ENCODE data around the gene NEK8.
A peak's percentile ranks its signal among the peaks of the same experiment; 100 is the strongest.
"Not testable (repeated sequence)": the region's sequence is repeated elsewhere in the genome, so short reads cannot be mapped to it uniquely, and the experiment has no call there.

NEK8 gene

GRCh38 chr17:28725660-28726225 is 2.8 kb upstream of the NEK8 start:
- DNase-seq = no peak

- peak; percentile 76 for DNase-seq
Observed at GRCh38 chr17:28726226-28726626, 2.4 kb upstream of the NEK8 start, which contains the start of gene TLCD1. TLCD1 (minus strand) TSS chr17:28726233; CDS start chr17:28726097, 136 bp downstream.

DNA sequence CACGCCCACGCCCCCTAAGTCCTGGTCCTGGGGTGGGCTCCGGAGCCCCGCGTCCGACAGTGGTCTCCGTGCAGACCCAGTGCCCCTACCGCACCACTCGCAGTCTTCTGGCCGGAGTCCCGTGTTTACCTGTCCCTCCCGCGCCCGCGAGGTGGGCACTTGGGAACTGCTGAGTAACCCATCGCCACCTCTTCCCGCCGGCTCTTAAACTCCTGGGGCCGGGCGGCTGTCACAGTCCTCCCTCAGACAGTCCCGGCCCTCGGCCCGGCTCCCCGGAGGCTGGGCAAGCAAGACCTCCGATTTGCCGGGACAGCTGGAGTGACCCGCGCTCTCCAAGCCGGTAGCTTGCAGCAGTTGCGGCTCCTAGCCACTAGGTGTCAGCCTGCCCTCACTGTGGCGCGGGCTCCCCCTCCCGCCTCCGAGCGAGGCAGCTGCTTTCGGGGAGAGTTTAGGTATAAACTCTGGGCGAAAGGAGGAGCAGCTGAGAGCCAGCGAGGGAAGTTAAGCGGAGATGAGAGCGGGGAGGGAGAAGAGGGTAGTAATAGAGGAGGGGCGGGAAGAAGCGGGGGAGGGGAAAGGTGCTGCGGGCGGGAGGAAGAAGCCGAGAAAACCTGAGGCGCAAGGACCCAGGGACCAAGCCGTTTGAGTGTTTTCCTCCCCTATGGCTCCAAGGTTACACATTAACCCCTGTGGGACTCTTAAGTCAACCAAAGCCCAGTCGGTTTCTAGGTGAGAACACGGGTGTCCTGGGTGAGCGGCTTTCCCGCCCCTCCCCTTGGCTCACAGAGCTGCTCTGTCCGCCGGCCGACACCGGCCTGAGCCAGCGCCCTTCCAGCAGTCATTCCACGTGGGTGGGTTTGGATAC is 1.7 kb upstream of the NEK8 start:
- DNase-seq = peak; percentile 92

DNA sequence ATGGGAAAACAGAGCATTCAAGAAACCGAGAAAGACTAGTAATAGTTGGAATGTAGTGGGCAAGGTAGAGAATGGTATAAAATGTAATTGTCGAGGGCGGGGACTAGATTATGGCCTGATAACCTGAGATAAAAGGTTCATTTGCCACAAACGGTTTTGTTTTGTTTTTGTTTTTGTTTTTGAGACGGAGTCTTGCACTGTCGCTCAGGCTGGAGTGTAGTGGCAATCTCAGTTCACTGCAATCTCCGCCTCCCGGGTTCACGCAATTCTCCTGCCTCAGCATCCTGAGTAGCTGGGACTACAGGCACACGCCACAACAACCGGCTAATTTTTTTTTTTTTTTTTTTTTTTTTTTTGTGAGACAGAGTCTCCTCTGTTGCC is 1.4 kb downstream of the NEK8 start:
- DNase-seq = no peak

GRCh38 chr17:28733346-28733745 is 4.8 kb downstream of the NEK8 start:
- DNase-seq = no peak

GRCh38 chr17:28734712-28735241 is 6.2 kb downstream of the NEK8 start:
- DNase-seq = no peak

DNA sequence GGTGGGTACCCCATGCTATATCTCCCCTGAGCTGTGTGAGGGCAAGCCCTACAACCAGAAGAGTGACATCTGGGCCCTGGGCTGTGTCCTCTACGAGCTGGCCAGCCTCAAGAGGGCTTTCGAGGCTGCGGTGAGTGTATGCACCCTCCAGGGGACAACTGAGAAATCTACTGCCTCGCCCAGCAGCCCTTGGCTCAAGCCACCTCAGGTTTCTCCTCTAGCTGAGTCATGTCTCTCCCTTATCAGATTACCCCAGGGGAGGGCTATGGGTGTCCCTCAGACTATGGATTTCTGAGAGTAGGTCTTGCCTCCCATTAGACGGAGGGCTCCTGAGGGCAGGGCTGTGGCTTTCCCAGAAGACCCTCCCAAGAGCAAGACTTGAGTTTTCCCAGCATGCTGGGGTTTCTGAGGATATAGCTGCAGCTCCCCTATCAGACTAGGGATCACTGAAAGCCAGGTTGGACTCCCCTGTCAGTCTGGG is 6.7 kb downstream of the NEK8 start:
- no peak for DNase-seq

- DNase-seq = not testable (repeated sequence)
Observed at GRCh38 chr17:28735913-28736769, 7.6 kb downstream of the NEK8 start.

DNA sequence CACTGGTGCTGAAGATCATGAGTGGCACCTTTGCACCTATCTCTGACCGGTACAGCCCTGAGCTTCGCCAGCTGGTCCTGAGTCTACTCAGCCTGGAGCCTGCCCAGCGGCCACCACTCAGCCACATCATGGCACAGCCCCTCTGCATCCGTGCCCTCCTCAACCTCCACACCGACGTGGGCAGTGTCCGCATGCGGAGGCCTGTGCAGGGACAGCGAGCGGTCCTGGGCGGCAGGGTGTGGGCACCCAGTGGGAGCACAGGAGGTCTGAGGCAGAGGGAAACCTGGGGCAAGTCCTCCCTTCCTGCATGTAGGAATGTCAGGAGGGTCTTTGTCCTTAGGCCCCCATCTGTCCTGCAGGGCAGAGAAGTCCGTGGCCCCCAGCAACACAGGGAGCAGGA is 8.7 kb downstream of the NEK8 start:
- no peak for DNase-seq

GRCh38 chr17:28737770-28738679 is 9.4 kb downstream of the NEK8 start:
- DNase-seq = no peak

DNA sequence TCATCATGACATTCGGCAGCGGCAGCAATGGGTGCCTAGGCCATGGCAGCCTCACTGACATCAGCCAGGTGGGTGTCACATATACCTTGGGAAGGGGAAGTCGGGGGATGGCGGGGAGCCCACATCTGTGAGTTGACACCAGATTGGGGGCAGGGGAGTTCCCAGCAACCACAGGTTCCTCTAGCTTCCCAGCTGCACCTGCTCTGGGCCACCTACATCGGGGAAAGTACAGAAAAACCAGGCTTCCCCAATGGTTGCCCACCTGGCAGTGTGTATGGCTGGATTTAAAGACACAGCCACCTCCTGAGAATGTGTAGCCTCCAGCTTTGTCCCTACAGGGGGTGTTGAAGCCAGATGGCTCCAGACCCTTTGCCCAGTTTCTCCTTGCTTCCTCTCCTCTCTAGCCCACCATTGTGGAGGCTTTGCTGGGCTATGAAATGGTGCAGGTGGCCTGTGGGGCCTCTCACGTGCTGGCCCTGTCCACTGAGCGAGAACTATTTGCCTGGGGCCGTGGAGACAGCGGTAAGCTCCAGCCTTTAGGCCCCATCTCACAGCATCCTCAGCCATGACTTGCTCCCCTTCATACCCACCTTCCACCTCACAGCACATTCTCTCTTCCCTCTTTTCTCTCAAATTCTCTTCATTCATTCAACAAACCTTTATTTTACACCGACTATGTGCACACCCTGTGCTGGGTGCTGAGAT is 10.2 kb downstream of the NEK8 start:
- DNase-seq = peak; percentile 36

- DNase-seq = no peak
Observed at GRCh38 chr17:28740406-28741357, 12.1 kb downstream of the NEK8 start.

GRCh38 chr17:28741358-28742349 is 13.1 kb downstream of the NEK8 start:
- DNase-seq = no peak

- peak; percentile 82 for DNase-seq
Observed at GRCh38 chr17:28743243-28744103, 14.9 kb downstream of the NEK8 start, which contains the start of gene TRAF4. TRAF4 (plus strand) TSS chr17:28744011; CDS start chr17:28744113, 102 bp downstream.

GRCh38 chr17:28744104-28744971 is 15.8 kb downstream of the NEK8 start:
- DNase-seq = peak; percentile 80

GRCh38 chr17:28744972-28745785 is 16.6 kb downstream of the NEK8 start:
- DNase-seq = peak; percentile 53
